AG09309 (cell line): ENCODE data around the gene ZNF777.
"Not testable (repeated sequence)": the region's sequence is repeated elsewhere in the genome, so short reads cannot be mapped to it uniquely, and the experiment has no call there.

Experiments used
- DNase-seq: peaks from one replicate; pipeline ENCODE4 v3.0.0-alpha.2; 2010; ENCODE audit warnings: low read depth
- H3K4me3 ChIP-seq: 2 replicates; pipeline ENCODE4 v1.5.1; 2011; ENCODE audit warnings: mild to moderate bottlenecking, low read depth, low read length, moderate library complexity; ENCODE audit not compliant: control insufficient read depth
- TF ChIP-seq, protein P1 (sequence below): IDR thresholded peaks from 2 replicates; pipeline ENCODE4 v1.5.1; 2011; ENCODE audit warnings: mild to moderate bottlenecking, low read depth, low read length, inconsistent platforms; ENCODE audit not compliant: insufficient read depth, control insufficient read depth; ENCODE audit errors: missing control alignments

The ZNF777 gene

DNA sequence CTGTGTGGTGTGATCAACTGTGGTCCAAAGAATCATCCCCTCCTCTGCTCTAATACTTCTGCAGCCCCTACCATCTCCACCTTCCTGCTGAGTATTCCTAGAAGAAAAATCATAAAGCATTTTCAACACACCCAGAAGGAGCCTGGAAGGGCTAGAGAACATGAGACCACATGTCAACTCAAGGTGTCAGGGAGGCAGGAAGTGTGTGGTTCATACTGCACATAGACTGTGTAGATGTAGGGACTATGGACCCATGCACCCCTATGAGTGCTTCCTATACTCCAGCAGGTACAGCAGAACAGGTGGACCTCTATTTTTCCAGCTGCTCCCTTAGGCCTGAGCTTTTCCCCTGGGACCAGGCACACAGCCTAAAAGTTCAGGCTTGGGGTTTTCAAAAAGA, 39.3 kb upstream of the ZNF777 start:
- TF ChIP-seq, protein P1, sequence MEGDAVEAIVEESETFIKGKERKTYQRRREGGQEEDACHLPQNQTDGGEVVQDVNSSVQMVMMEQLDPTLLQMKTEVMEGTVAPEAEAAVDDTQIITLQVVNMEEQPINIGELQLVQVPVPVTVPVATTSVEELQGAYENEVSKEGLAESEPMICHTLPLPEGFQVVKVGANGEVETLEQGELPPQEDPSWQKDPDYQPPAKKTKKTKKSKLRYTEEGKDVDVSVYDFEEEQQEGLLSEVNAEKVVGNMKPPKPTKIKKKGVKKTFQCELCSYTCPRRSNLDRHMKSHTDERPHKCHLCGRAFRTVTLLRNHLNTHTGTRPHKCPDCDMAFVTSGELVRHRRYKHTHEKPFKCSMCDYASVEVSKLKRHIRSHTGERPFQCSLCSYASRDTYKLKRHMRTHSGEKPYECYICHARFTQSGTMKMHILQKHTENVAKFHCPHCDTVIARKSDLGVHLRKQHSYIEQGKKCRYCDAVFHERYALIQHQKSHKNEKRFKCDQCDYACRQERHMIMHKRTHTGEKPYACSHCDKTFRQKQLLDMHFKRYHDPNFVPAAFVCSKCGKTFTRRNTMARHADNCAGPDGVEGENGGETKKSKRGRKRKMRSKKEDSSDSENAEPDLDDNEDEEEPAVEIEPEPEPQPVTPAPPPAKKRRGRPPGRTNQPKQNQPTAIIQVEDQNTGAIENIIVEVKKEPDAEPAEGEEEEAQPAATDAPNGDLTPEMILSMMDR: no peak
- DNase-seq: no peak
- H3K4me3 ChIP-seq: no peak overlapping the region

DNA sequence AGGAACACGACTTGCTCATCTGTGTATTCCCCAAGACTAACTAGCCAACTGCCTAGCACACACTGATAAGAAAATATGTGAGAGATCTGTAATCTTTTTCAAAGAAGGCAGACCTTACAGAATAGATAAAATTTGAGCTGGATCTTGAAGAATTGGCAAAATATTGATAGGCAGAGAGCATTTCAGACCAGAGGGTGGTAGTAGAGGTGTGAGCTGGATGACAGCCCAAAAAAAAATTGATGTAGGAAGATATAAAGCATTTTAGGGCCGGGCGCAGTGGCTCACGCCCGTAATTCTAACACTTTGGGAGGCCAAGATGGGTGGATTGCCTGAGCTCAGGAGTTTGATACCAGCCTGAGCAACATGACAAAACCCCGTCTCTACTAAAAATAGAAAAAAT, 37.9 kb upstream of the ZNF777 start:
- no peak overlapping the region for H3K4me3 ChIP-seq
- TF ChIP-seq, protein P1: no peak
- DNase-seq: no peak

DNA sequence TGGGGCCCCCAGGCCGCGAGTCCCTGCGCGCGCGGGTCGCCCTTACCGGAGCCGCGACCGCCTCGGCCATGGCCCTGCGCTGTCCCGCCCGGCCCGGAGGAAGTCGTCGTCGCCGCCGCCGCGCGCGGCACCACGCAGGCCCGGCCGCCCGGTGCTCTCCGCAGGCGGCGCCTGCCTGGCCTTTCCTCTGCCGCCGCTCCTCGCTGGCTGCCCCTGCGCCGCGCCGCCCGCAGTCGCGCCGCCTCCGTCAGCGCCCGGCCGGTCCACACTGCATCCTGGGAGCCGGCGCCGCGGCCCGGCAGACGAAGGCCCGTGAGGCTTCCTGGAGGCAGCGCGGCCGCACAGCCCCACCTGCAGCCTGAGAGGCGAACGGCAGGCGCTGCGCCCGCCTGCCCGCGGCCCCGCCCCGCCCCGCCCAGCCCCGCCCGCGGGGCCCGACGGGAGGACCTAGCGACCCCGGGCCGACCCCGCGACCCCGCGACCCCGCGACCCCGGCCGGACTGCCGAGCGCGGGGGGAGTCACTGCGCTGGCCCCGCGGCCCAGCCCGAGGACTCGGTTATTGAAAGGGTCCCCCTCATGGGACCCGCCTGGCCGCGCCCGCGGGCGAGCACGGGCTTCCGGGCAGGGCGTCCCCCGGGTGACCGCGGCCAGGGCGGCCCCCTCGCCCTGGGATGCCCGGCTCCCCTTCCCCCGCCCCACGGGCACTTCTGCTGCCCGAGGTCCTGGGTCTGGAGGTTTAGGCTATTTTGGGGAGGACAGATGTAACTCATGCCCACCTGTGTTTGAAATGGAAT, 36.8 kb upstream of the ZNF777 start, which contains the start of gene ZNF746:
Gene ZNF746, minus strand, starts transcription at position 343 of the 795 bp plus-strand sequence. Its CDS starts 273 bp downstream, at position 70.
- DNase-seq: peak; percentile 24
- H3K4me3 ChIP-seq: peak within 1 kb of the TSS; percentile 75
- TF ChIP-seq, protein P1: peak; percentile 56

DNA sequence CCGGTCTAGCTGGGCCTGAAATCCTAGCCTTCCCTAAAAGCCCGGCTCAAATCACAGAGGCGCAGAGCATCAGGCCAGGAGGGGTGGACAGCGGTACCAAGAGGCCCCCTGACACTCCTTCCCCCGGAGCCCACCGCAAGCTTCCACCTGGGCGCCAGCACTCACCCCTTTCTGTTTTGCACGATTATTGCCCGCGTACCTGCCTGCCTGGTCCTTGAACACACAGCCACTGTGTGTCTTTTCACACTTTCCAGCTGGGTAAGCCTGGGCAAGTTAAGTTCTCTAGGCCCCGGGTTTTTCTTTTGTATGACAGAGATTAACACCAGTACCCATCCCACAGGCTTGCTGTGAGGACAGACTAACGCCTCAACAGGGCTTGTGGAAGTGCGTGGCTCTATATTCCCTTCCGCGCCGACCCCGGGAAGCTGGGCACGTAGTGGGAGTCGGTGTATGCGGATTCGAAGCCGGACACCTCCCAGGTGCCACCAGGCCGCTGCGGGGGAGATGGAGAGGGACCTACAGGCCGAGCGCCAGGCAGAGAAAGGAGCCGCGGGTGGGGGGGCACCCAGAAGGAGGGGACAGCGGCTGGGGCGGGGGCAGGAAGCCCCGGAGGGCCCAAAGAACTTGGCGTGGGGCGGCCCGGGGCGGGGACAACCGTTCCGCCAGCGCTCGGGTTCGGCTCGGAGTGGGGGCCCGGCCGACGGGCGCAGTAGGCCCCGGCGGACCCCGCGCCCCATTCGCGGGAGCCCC, 36.0 kb upstream of the ZNF777 start:
- H3K4me3 ChIP-seq: peak overlapping the region; percentile 75
- TF ChIP-seq, protein P1: no peak
- DNase-seq: no peak

DNA sequence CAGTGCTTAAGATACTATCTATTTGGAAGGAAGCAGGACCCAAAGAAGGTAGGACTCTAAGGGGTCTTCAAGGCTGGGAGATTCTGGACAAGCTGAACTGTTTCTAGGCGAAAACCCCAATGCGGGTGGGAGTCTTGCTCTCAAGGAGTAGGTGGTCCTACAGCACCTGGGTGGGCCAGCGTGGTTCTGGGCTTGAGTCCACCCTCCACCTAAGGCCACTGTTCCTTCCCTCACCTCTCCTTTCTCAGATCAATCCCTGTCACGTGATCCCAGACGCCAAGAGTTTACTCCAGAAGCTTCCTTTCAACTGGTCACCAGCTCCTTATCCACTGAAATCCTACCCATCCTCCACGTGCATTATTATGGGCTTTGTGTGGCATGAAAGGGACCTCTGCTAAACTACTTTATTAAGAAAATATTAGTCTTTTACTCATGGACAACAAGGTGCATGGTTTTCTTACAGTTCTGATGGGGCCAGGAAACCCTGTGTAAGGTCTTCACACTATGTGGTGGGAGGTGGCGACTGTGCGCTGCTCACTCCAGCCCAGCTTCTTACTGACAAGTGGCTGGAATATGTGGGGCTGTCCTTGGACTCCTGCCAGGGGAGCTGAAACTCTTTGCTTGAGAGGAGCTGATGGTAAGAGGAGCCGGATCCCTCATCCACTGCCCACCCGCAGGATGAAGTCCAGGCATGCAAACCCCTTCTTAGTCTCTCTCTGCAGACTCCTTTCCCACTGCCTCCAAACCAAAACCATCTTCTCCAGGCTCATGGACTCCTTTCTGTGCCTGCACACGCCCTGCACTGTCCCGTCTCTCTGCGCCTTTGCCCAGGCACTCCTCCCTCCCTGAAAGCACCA, 35.2 kb upstream of the ZNF777 start:
- peak overlapping the region; percentile 75 for H3K4me3 ChIP-seq
- peak; percentile 35 for DNase-seq
- TF ChIP-seq, protein P1: no peak

DNA sequence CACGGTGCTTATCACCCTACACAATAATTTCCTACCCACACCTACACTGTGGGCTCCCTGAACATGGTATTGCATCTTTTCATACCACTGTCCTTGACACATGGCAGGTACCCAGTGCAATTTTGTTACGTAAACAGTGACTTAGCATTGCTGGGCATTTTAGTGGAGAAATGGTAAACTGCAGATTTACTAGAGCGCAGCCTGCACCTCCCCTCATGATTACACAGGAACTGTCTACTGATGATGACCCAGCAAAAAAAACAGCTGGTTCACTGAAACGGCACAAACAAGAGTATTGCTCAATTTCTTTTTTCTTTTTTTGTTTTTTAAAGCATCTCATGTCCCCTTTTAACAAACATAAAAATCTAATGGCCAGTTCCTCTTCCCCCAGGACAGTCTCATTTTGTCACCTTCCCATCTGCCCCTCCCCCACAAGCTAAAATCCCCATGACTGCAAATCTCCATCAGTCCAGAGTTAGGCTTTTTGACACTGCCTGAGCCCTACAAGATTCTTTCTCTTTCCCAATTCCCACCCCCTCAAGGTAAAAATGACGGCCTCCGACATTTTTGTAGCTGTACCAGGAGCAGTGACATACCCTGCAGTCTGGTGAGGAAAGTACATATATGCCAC, 34.0 kb upstream of the ZNF777 start:
- TF ChIP-seq, protein P1: no peak
- peak; percentile 33 for DNase-seq
- no peak overlapping the region for H3K4me3 ChIP-seq

DNA sequence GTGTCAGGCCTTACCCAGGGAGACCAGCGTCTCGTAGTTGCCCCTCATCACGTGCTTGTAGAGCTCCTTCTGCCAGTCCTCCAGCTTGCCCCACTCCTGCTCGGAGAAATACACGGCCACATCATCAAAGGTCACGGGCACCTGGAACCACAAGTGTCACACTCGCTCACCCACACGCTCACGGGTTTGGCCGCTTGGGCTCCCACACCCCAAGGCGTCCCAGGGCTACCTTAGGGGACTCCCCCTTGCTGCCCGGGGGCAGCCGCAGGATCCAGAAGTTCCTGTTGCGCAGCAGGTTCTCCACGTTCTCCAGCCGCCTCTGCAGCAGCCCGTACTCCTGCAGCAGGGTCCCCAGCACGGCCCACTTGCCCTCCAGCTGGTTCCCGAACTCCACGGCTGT, 33.1 kb upstream of the ZNF777 start:
- DNase-seq, H3K4me3 ChIP-seq: not testable (repeated sequence)
